H1 (cell line): ENCODE data around the gene AOPEP. TPM values are rescaled to one million over a fixed set of nuclear protein-coding genes. Genes with fewer than 3 reads are reported as not detected.

ENCODE experiments used
- CTCF ChIA-PET: fragments of 300-600 bp; sonication (Branson Sonifier 250); formaldehyde crosslinking; loops from one replicate; lab custom pipeline; 2021; ENCODE audit not compliant: partially characterized antibody; lab: Charles Lee
- POLR2A ChIA-PET: fragments of 300-600 bp; sonication (Branson Sonifier 250); formaldehyde crosslinking; loops from one replicate; lab custom pipeline; 2021; ENCODE audit warnings: inconsistent platforms; ENCODE audit not compliant: partially characterized antibody; lab: Charles Lee
- DNase-seq, 2 experiments: peaks; one replicate each; pipeline versions ENCODE4 v3.0.0 to v3.0.0-alpha.2; 2010 to 2022; ENCODE audit warnings: low spot score in 2 of 2, low read depth in 1 of 2, mixed read lengths in 1 of 2
- FAIRE-seq: peaks from 2 replicates; lab custom pipeline; 2011; peaks lifted over from hg19 to GRCh38; lab: Jason Lieb, UNC
- H2AFZ ChIP-seq: 2 replicates; pipeline ENCODE4 v1.8.1; 2012; ENCODE audit warnings: low read length, inconsistent platforms
- H2AK5ac ChIP-seq: 2 replicates; pipeline ENCODE4 v1.6.1; 2013; ENCODE audit warnings: low read depth, low read length
- H2BK120ac ChIP-seq: replicated peaks from 2 replicates; pipeline ENCODE3; 2013; ENCODE audit warnings: low read depth, low read length, inconsistent platforms
- H2BK12ac ChIP-seq: 2 replicates; pipeline ENCODE4 v1.6.1; 2013; ENCODE audit warnings: low read depth, low read length
- H2BK15ac ChIP-seq: 2 replicates; pipeline ENCODE4 v1.6.1; 2013; ENCODE audit warnings: low read length
- H2BK20ac ChIP-seq: 2 replicates; pipeline ENCODE4 v1.6.1; 2013; ENCODE audit warnings: low read length
- H2BK5ac ChIP-seq: 2 replicates; pipeline ENCODE4 v1.6.1; 2013; ENCODE audit warnings: low read depth, low read length
- H3K14ac ChIP-seq: 2 replicates; pipeline ENCODE4 v1.6.1; 2013; ENCODE audit warnings: inconsistent platforms; ENCODE audit not compliant: insufficient read length
- H3K18ac ChIP-seq: 2 replicates; pipeline ENCODE4 v1.6.1; 2013; ENCODE audit warnings: low read length; ENCODE audit errors: extremely low read depth
- H3K23ac ChIP-seq: 2 replicates; pipeline ENCODE4 v1.6.1; 2013; ENCODE audit warnings: inconsistent platforms; ENCODE audit not compliant: insufficient read length
- H3K23me2 ChIP-seq: 2 replicates; pipeline ENCODE4 v1.6.1; 2013; ENCODE audit warnings: low read depth, low read length
- H3K27ac ChIP-seq: 2 replicates; pipeline ENCODE4 v1.6.1; 2011; ENCODE audit warnings: low read depth, low read length, inconsistent platforms
- H3K27me3 ChIP-seq, 4 experiments: replicated peaks in 1 of 4; 1 replicate in 1 of 4; 2 replicates in 3 of 4; pipeline versions ENCODE4 v1.6.1 to v1.8.1; 2011 to 2013; ENCODE audit warnings: low read length in 3 of 4, mild to moderate bottlenecking in 3 of 4, inconsistent platforms in 2 of 4, mixed read lengths in 2 of 4, moderate library complexity in 1 of 4; ENCODE audit not compliant: control insufficient read depth in 3 of 4, insufficient read depth in 3 of 4; ENCODE audit errors: extremely low read depth in 1 of 4
- H3K36me3 ChIP-seq, 4 experiments: 2 replicates each; pipeline versions ENCODE4 v1.6.1 to v1.8.1; 2011 to 2013; ENCODE audit warnings: mild to moderate bottlenecking in 4 of 4, low read length in 3 of 4, moderate library complexity in 2 of 4, control low read depth in 1 of 4, inconsistent platforms in 1 of 4; ENCODE audit not compliant: insufficient read depth in 4 of 4, control insufficient read depth in 2 of 4
- H3K4ac ChIP-seq: replicated peaks from 2 replicates; pipeline ENCODE3; 2013; ENCODE audit warnings: low read length, low read depth, mixed read lengths, inconsistent platforms; ENCODE audit not compliant: insufficient read length
- H3K4me1 ChIP-seq, 4 experiments: replicated peaks in 1 of 4; 1 replicate in 1 of 4; 2 replicates in 3 of 4; pipeline versions ENCODE4 v1.6.1 to v1.8.1; 2011 to 2013; ENCODE audit warnings: low read length in 3 of 4, inconsistent platforms in 2 of 4, mixed read lengths in 1 of 4; ENCODE audit not compliant: insufficient read depth in 4 of 4, control insufficient read depth in 3 of 4
- H3K4me2 ChIP-seq, 2 experiments: 2 replicates each; pipeline versions ENCODE4 v1.6.1 to v1.8.1; 2011 to 2013; ENCODE audit warnings: low read depth in 2 of 2, low read length in 2 of 2, control low read depth in 1 of 2, inconsistent platforms in 1 of 2, mild to moderate bottlenecking in 1 of 2; ENCODE audit not compliant: insufficient read depth in 1 of 2
- H3K4me3 ChIP-seq, 4 experiments: fragments of 200-600, 300-600 bp in 1 of 4; sonication (generic), shearing (Covaris generic), sonication (Bioruptor Twin) in 1 of 4; 2 replicates each; pipeline versions ENCODE4 v1.5.1 to v1.8.1; 2011 to 2016; ENCODE audit warnings: low read length in 4 of 4, low read depth in 3 of 4, control low read depth in 2 of 4, inconsistent platforms in 2 of 4, mild to moderate bottlenecking in 2 of 4, mixed read lengths in 1 of 4, moderate library complexity in 1 of 4; ENCODE audit not compliant: insufficient read depth in 2 of 4; ENCODE audit errors: extremely low read depth in 1 of 4
- H3K56ac ChIP-seq: replicated peaks from 2 replicates; pipeline ENCODE3; 2013; ENCODE audit warnings: low read depth, mild to moderate bottlenecking, mixed read lengths, low read length, inconsistent platforms; ENCODE audit not compliant: insufficient read length
- H3K79me1 ChIP-seq: 2 replicates; pipeline ENCODE4 v1.6.1; 2013; ENCODE audit warnings: low read depth, low read length, control low read depth
- H3K79me2 ChIP-seq, 2 experiments: 2 replicates each; pipeline versions ENCODE4 v1.6.1 to v1.8.1; 2012 to 2013; ENCODE audit warnings: low read length in 2 of 2, mild to moderate bottlenecking in 2 of 2, inconsistent platforms in 1 of 2; ENCODE audit not compliant: insufficient read depth in 2 of 2, control insufficient read depth in 1 of 2
- H3K9ac ChIP-seq, 4 experiments: replicated peaks in 1 of 4; 1 replicate in 1 of 4; 2 replicates in 3 of 4; pipeline versions ENCODE4 v1.6.1 to v1.8.1; 2011 to 2013; ENCODE audit warnings: low read depth in 3 of 4, low read length in 3 of 4, control low read depth in 2 of 4, mild to moderate bottlenecking in 2 of 4, moderate library complexity in 2 of 4, inconsistent platforms in 1 of 4; ENCODE audit errors: extremely low read depth in 1 of 4
- H3K9me3 ChIP-seq, 2 experiments: 2 replicates each; pipeline versions ENCODE4 v1.6.1 to v1.8.1; 2012 to 2013; ENCODE audit warnings: mild to moderate bottlenecking in 2 of 2, moderate library complexity in 2 of 2, control low read depth in 1 of 2, inconsistent platforms in 1 of 2, low read depth in 1 of 2, low read length in 1 of 2, mixed read lengths in 1 of 2; ENCODE audit not compliant: insufficient read depth in 2 of 2
- H4K20me1 ChIP-seq, 2 experiments: replicated peaks in 1 of 2; 2 replicates each; pipeline versions ENCODE3 to v1.8.1; 2011 to 2013; ENCODE audit warnings: inconsistent platforms in 2 of 2, low read length in 2 of 2, mild to moderate bottlenecking in 1 of 2; ENCODE audit not compliant: insufficient read depth in 2 of 2, control insufficient read depth in 1 of 2
- H4K5ac ChIP-seq: 2 replicates; pipeline ENCODE4 v1.6.1; 2013; ENCODE audit warnings: low read length, low read depth, mixed read lengths, inconsistent platforms; ENCODE audit not compliant: insufficient read length
- H4K8ac ChIP-seq: 2 replicates; pipeline ENCODE4 v1.8.0; 2013; ENCODE audit warnings: mild to moderate bottlenecking, moderate library complexity, low read length, inconsistent platforms; ENCODE audit not compliant: insufficient read depth; ENCODE audit errors: extremely low read depth
- H4K91ac ChIP-seq: replicated peaks from 2 replicates; pipeline ENCODE3; 2013; ENCODE audit warnings: low read length, mixed read lengths, inconsistent platforms; ENCODE audit not compliant: insufficient read length
- CBX5 ChIP-seq: fragments of 300-800, 300-1000 bp; sonication (generic); IDR thresholded peaks from 2 replicates; pipeline ENCODE4 v1.7.1; 2016; ENCODE audit warnings: antibody characterized with exemption, low read length, low read depth
- CTBP2 ChIP-seq: IDR thresholded peaks from 2 replicates; pipeline ENCODE4 v1.7.0; 2011; ENCODE audit warnings: borderline replicate concordance, mild to moderate bottlenecking, moderate library complexity, mixed read lengths, low read length; ENCODE audit not compliant: insufficient read depth, insufficient read length
- GABPA ChIP-seq: IDR thresholded peaks from 2 replicates; pipeline ENCODE4 v1.6.1; 2011; ENCODE audit warnings: mild to moderate bottlenecking, low read length, moderate library complexity, borderline replicate concordance; ENCODE audit not compliant: insufficient read depth
- HDAC2 ChIP-seq, 2 experiments: fragments of 300-600 bp in 1 of 2; sonication (generic) in 1 of 2; IDR thresholded peaks; 2 replicates each; pipeline ENCODE4 v1.6.1; 2011 to 2012; ENCODE audit warnings: low read depth in 2 of 2, low read length in 2 of 2, mild to moderate bottlenecking in 2 of 2, moderate library complexity in 2 of 2, borderline replicate concordance in 1 of 2, inconsistent platforms in 1 of 2
- JUN ChIP-seq: IDR thresholded peaks from 2 replicates; pipeline ENCODE4 v1.6.1; 2011; ENCODE audit warnings: low read depth, mild to moderate bottlenecking, improper control_type of control experiment, low read length
- NRF1 ChIP-seq: IDR thresholded peaks from 2 replicates; pipeline ENCODE4 v1.6.1; 2011; ENCODE audit warnings: mild to moderate bottlenecking, low read depth, low read length, improper control_type of control experiment
- RAD21 ChIP-seq, 2 experiments: IDR thresholded peaks in 1 of 2; conservative IDR thresholded peaks in 1 of 2; 2 replicates each; pipeline ENCODE4 v1.6.1; 2011; ENCODE audit warnings: low read depth in 2 of 2, low read length in 2 of 2, improper control_type of control experiment in 1 of 2, inconsistent platforms in 1 of 2, mild to moderate bottlenecking in 1 of 2, moderate library complexity in 1 of 2
- SRF ChIP-seq: IDR thresholded peaks from 2 replicates; pipeline ENCODE4 v1.6.1; 2011; ENCODE audit warnings: mild to moderate bottlenecking, low read depth, low read length, moderate library complexity
- TAF7 ChIP-seq: optimal IDR thresholded peaks from 2 replicates; pipeline ENCODE3; 2011; ENCODE audit warnings: low read depth, mild to moderate bottlenecking, inconsistent platforms, low read length, moderate library complexity, borderline replicate concordance
- WGBS, 2 experiments: shearing (Covaris generic) in 1 of 2; methylation state at CpG; one replicate each; pipeline versions ENCODE4 v1.1.6 to v1.1.7; 2013 to 2015; ENCODE audit warnings: low lambda C conversion rate in 2 of 2, mixed read lengths in 2 of 2, inconsistent platforms in 1 of 2, low coverage in 1 of 2, missing lambda C conversion rate in 1 of 2; ENCODE audit not compliant: insufficient replicate concordance in 2 of 2, insufficient coverage in 1 of 2, insufficient read length in 1 of 2; ENCODE audit errors: extremely low coverage in 1 of 2, missing lambda C conversion rate in 1 of 2; 5-methylcytosine and 5-hydroxymethylcytosine counted together
- polyA plus RNA-seq, 7 experiments: library from polyadenylated mRNA; depleted of rRNA in 3 of 7; stranded (reverse) in 5 of 7; unstranded in 2 of 7; fragments of >200 nt in 5 of 7; fragments of 200-250 nt in 2 of 7; gene quantifications; 1 replicate in 5 of 7; 2 replicates in 1 of 7; 4 replicates in 1 of 7; pipeline versions ENCODE4 v1.2.1 to v1.2.3, GENCODE V29; 2011 to 2013; ENCODE audit warnings: missing spikeins in 2 of 7, mixed read lengths in 2 of 7
- total RNA-seq: library from RNA; stranded (reverse); fragmentation: NEBNext Ultra II Directional; extraction: Animal tissue kit (Norgen Biotek cat#: 25700); gene quantifications from 2 replicates; pipeline ENCODE4 v1.2.1, GENCODE V29; 2021
- TF ChIP-seq, protein P1 (sequence below): IDR thresholded peaks from 2 replicates; pipeline ENCODE4 v1.6.1; 2012; ENCODE audit warnings: inconsistent platforms
- TF ChIP-seq, protein P2 (sequence below): IDR thresholded peaks from 2 replicates; pipeline ENCODE4 v1.6.1; 2011; ENCODE audit warnings: low read depth, mild to moderate bottlenecking, low read length; ENCODE audit not compliant: insufficient read depth

AOPEP gene
- total and polyA plus RNA-seq, 2 of the 8 experiments (the other 6 are each of a cell fraction or from before 2014, with no cell fraction given) = 6.1 to 14.3 TPM

DNA sequence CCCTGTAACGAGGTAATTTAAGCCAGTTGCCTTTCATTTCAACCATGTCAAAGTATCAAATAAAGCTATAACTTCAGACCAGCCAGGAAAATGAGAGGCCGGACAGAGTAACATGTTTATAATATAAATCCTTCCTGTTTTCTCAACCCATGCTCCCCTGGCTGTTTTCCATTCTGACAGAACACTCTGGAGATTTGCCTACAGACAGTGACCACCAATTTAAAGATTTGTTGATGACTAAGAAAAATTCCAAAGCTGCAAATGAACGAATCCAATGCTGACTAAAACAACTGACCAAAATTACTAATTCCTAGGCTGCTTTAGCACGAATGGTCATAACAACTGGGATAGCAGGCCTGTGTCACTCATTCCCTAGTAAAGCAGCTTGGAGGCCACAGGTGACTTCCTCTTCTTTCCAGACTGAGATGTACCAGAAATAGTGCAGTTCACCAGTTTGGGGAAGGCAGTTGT is 141.4 kb downstream of the AOPEP start:
- Histone ChIP-seq H3K27ac (no peak overlapping the region), H3K79me1 (no peaks in the 10 kb centered on the region), H3K18ac (no peak overlapping the region), H4K8ac (no peak overlapping the region), H4K91ac (no peak overlapping the region), H3K4me3 (no peak overlapping the region), H2BK5ac (no peak overlapping the region), H3K9ac (no peak overlapping the region), H2BK120ac (no peak overlapping the region), H3K56ac (no peak overlapping the region), H3K4me1 (peaks cover 0 to 5% (median 0%) of the 10 kb centered on the region in 4 experiments; a peak in 3 of 7 replicates), H3K23me2 (no peaks in the 10 kb centered on the region), H3K14ac (no peak overlapping the region), H2BK20ac (no peak overlapping the region), H3K23ac (no peak overlapping the region), H2AFZ (no peak overlapping the region), H2BK12ac (no peak overlapping the region), H4K5ac (no peak overlapping the region), H3K4ac (no peak overlapping the region), H4K20me1 (no peaks in the 10 kb centered on the region), H3K27me3 (no peaks in the 10 kb centered on the region), H3K4me2 (no peak overlapping the region), H3K79me2 (no peaks in the 10 kb centered on the region), H2AK5ac (0 out of 2 replicates have a peak overlapping the region, but pooled peaks have one; percentile 8), H3K36me3 (no peaks in the 10 kb centered on the region), H3K9me3 (no peaks in the 10 kb centered on the region), H2BK15ac (no peak overlapping the region)
- WGBS, 2 experiments = 88% methylated on average over 4 of the region's 4 CpGs; no CpG with 5 or more reads in 1 of the 2 experiments
- FAIRE-seq (no peak), DNase-seq (peak in 1 of 2 experiments; percentile 6)
- CTCF ChIA-PET = interaction anchor here (0.7 kb wide), 1 partner anchor 255 kb away, joined by 3 read pairs; no protein-coding TSS in a partner anchor
- POLR2A ChIA-PET = interaction anchor here (1.0 kb wide), 1 partner anchor 12 kb away, joined by 3 read pairs; no protein-coding TSS in a partner anchor
- no peak for TF ChIP-seq RAD21 (IDR thresholded peaks at IDR 0.05 in 1 of 2, conservative IDR thresholded peaks at IDR 0.05 in 1 of 2; ENCODE audit: low read depth in 2 of 2, low read length in 2 of 2)
- no peak for TF ChIP-seq SRF
- no peak for TF ChIP-seq CBX5
- no peak for TF ChIP-seq CTBP2
- TF ChIP-seq GABPA = no peak
- TF ChIP-seq, protein P1, sequence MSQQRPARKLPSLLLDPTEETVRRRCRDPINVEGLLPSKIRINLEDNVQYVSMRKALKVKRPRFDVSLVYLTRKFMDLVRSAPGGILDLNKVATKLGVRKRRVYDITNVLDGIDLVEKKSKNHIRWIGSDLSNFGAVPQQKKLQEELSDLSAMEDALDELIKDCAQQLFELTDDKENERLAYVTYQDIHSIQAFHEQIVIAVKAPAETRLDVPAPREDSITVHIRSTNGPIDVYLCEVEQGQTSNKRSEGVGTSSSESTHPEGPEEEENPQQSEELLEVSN = no peak
- TF ChIP-seq, protein P2, sequence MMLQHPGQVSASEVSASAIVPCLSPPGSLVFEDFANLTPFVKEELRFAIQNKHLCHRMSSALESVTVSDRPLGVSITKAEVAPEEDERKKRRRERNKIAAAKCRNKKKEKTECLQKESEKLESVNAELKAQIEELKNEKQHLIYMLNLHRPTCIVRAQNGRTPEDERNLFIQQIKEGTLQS = no peak
- no peak for TF ChIP-seq HDAC2 (IDR thresholded peaks at IDR 0.05; ENCODE audit: borderline replicate concordance in 1 of 2, low read depth in 2 of 2, low read length in 2 of 2)
- TF ChIP-seq TAF7 = no peak
- no peak for TF ChIP-seq NRF1
- TF ChIP-seq JUN = no peak
